HEK293 (cell line): ENCODE measurements around the gene AKAP4.

Experiments used
- CTCF ChIA-PET: fragments of 350-600 bp; formaldehyde crosslinking; extraction: SDS; loops from one replicate; lab custom pipeline; 2021; ENCODE audit warnings: antibody characterized with exemption; lab: Yijun Ruan, JAX
- POLR2A ChIA-PET: fragments of 300-600 bp; formaldehyde crosslinking; extraction: SDS; loops from one replicate; lab custom pipeline; 2020; ENCODE audit warnings: antibody characterized with exemption, inconsistent platforms; lab: Yijun Ruan, JAX
- H3K27ac ChIP-seq: fragments of 200-500 bp; sonication (Bioruptor generic); 2 replicates; pipeline ENCODE4 v1.5.1; 2014; ENCODE audit warnings: low read depth, low read length, control low read depth, inconsistent platforms; ENCODE audit errors: extremely low read depth
- H3K36me3 ChIP-seq, 2 experiments: fragments of 200-500 bp in 1 of 2; sonication (Bioruptor generic) in 1 of 2; 1 replicate in 1 of 2; 2 replicates in 1 of 2; pipeline ENCODE4 v1.5.1; 2014 to 2017; ENCODE audit warnings: inconsistent platforms in 2 of 2, low read length in 2 of 2; ENCODE audit not compliant: control insufficient read depth in 2 of 2, insufficient read depth in 1 of 2
- H3K4me1 ChIP-seq: fragments of 200-500 bp; sonication (Bioruptor generic); 2 replicates; pipeline ENCODE4 v1.5.1; 2014; ENCODE audit warnings: mild to moderate bottlenecking, low read length, inconsistent platforms; ENCODE audit not compliant: control insufficient read depth, insufficient read depth
- H3K4me3 ChIP-seq: 2 replicates; pipeline ENCODE4 v1.5.1; 2011; ENCODE audit warnings: low read depth, mild to moderate bottlenecking, control low read depth, low read length, moderate library complexity
- H3K9me3 ChIP-seq: fragments of 200-500 bp; sonication (Bioruptor generic); 2 replicates; pipeline ENCODE4 v1.5.1; 2014; ENCODE audit warnings: low read depth, low read length, inconsistent platforms; ENCODE audit not compliant: control insufficient read depth, insufficient read depth
- KLF1 ChIP-seq: fragments of 450-650 bp; formaldehyde crosslinking; IDR thresholded peaks from 2 replicates; pipeline ENCODE4 v1.5.1; 2016; ENCODE audit warnings: missing biosample characterization, missing genetic modification characterization
- PRDM10 ChIP-seq: fragments of 450-650 bp; formaldehyde crosslinking; IDR thresholded peaks from 2 replicates; pipeline ENCODE4 v1.5.1; 2016; ENCODE audit warnings: missing biosample characterization, missing genetic modification characterization
- SALL2 ChIP-seq: fragments of 450-650 bp; formaldehyde crosslinking; IDR thresholded peaks from 2 replicates; pipeline ENCODE4 v1.5.0; 2017; ENCODE audit warnings: missing biosample characterization, mild to moderate bottlenecking, missing genetic modification characterization, borderline replicate concordance
- TCF7L2 ChIP-seq: IDR thresholded peaks from 2 replicates; pipeline ENCODE4 v1.6.1; 2011; ENCODE audit warnings: low read depth, mild to moderate bottlenecking, inconsistent platforms, low read length, moderate library complexity, borderline replicate concordance
- ZBTB17 ChIP-seq: fragments of 450-650 bp; formaldehyde crosslinking; IDR thresholded peaks from 2 replicates; pipeline ENCODE4 v1.5.1; 2016; ENCODE audit warnings: missing biosample characterization, missing genetic modification characterization
- ZNF148 ChIP-seq: fragments of 450-650 bp; formaldehyde crosslinking; IDR thresholded peaks from 2 replicates; pipeline ENCODE4 v1.5.0; 2017; ENCODE audit warnings: missing biosample characterization, missing genetic modification characterization, borderline replicate concordance
- ZNF214 ChIP-seq: fragments of 450-650 bp; formaldehyde crosslinking; IDR thresholded peaks from 2 replicates; pipeline ENCODE4 v1.5.1; 2017; ENCODE audit warnings: missing biosample characterization, mild to moderate bottlenecking, missing genetic modification characterization, borderline replicate concordance
- ZNF449 ChIP-seq: fragments of 450-650 bp; formaldehyde crosslinking; IDR thresholded peaks from 2 replicates; pipeline ENCODE4 v1.5.1; 2017; ENCODE audit warnings: missing biosample characterization, mild to moderate bottlenecking, missing genetic modification characterization, moderate library complexity
- ZNF48 ChIP-seq: fragments of 450-650 bp; formaldehyde crosslinking; IDR thresholded peaks from 2 replicates; pipeline ENCODE4 v1.5.1; 2016; ENCODE audit warnings: missing biosample characterization, missing genetic modification characterization
- ZNF629 ChIP-seq: fragments of 450-650 bp; formaldehyde crosslinking; IDR thresholded peaks from 2 replicates; pipeline ENCODE4 v1.5.1; 2017; ENCODE audit warnings: missing biosample characterization, missing genetic modification characterization
- ZNF658 ChIP-seq: fragments of 450-650 bp; formaldehyde crosslinking; IDR thresholded peaks from 2 replicates; pipeline ENCODE4; 2016; ENCODE audit warnings: missing biosample characterization, missing genetic modification characterization
- TF ChIP-seq, protein P1 (sequence below): fragments of 450-650 bp; formaldehyde crosslinking; IDR thresholded peaks from 2 replicates; pipeline ENCODE4 v1.5.1; 2016; ENCODE audit warnings: missing biosample characterization, missing genetic modification characterization
- TF ChIP-seq, protein P2 (sequence below): fragments of 450-650 bp; formaldehyde crosslinking; IDR thresholded peaks from 2 replicates; pipeline ENCODE4 v1.5.1; 2016; ENCODE audit warnings: missing biosample characterization, missing genetic modification characterization
- TF ChIP-seq, protein P3 (sequence below): fragments of 450-650 bp; formaldehyde crosslinking; IDR thresholded peaks from 2 replicates; pipeline ENCODE4 v1.5.1; 2016; ENCODE audit warnings: missing biosample characterization, missing genetic modification characterization
- TF ChIP-seq, protein P4 (sequence below): fragments of 450-650 bp; formaldehyde crosslinking; optimal IDR thresholded peaks from 2 replicates; pipeline ENCODE3; 2016; ENCODE audit warnings: missing biosample characterization, mild to moderate bottlenecking, missing genetic modification characterization
- TF ChIP-seq, protein P5 (sequence below): fragments of 450-650 bp; formaldehyde crosslinking; IDR thresholded peaks from 2 replicates; pipeline ENCODE4 v1.5.1; 2016; ENCODE audit warnings: missing biosample characterization, missing genetic modification characterization

The AKAP4 gene

DNA sequence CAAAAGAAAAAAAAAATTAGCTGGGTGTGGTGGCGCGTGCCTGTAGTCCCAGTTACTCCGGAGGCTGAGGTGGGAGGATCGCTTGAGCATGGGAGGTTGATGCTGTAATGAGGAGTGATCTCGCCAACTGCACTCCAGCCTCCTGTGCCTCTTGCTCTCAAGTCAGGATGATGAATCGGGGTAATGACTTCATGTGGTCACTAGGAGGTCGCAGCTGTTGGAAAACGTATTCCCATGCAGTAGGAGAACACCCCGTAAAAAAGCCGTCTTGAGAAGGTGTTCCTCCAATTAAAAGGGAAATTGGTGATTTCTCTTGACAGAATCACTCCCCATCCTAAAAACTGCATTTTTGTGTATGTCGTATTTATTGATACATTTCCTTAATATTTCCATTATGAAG, 5.9 kb upstream of the AKAP4 start:
- H3K36me3 ChIP-seq, result no peaks in the 10 kb centered on the region
- no peak overlapping the region for H3K27ac ChIP-seq
- H3K9me3 ChIP-seq, result no peaks in the 10 kb centered on the region
- POLR2A ChIA-PET, result no interaction called here
- no peak overlapping the region for H3K4me3 ChIP-seq
- TF ChIP-seq SALL2 (tag by site-specific recombination), result no peak
- TF ChIP-seq ZNF214 (tag by site-specific recombination), result no peak
- no peak for TF ChIP-seq ZNF148 (tag by site-specific recombination)
- TF ChIP-seq ZNF48 (tag by site-specific recombination), result no peak
- CTCF ChIA-PET, result interaction anchor here (0.7 to 4.5 kb wide), 3 partner anchors 107 to 291 kb away, joined by 3 to 36 read pairs (median 3); no protein-coding TSS in a partner anchor
- H3K4me1 ChIP-seq, result no peaks in the 10 kb centered on the region

GRCh38 chrX:50204364-50204899, 3.6 kb upstream of the AKAP4 start, which contains the start of gene CCNB3:
Gene CCNB3 (plus strand): TSS chrX:50204765. CDS start chrX:50285164, 80,399 bp downstream.
- Histone ChIP-seq H3K27ac (no peak within 1 kb of the TSS), H3K9me3 (no peaks in the 10 kb centered on the region), H3K4me1 (no peaks in the 10 kb centered on the region), H3K36me3 (no peaks in the 10 kb centered on the region), H3K4me3 (peak within 1 kb of the TSS; percentile 25)
- ChIA-PET CTCF (interaction anchor here (0.6 to 4.5 kb wide), 18 partner anchors 10 to 1432 kb away, joined by 3 to 36 read pairs (median 4); no protein-coding TSS in a partner anchor), POLR2A (interaction anchor here (0.7 to 1.0 kb wide), 3 partner anchors 20 to 1573 kb away, joined by 3 to 5 read pairs (median 3); no protein-coding TSS in a partner anchor)
- TF ChIP-seq, protein P1, sequence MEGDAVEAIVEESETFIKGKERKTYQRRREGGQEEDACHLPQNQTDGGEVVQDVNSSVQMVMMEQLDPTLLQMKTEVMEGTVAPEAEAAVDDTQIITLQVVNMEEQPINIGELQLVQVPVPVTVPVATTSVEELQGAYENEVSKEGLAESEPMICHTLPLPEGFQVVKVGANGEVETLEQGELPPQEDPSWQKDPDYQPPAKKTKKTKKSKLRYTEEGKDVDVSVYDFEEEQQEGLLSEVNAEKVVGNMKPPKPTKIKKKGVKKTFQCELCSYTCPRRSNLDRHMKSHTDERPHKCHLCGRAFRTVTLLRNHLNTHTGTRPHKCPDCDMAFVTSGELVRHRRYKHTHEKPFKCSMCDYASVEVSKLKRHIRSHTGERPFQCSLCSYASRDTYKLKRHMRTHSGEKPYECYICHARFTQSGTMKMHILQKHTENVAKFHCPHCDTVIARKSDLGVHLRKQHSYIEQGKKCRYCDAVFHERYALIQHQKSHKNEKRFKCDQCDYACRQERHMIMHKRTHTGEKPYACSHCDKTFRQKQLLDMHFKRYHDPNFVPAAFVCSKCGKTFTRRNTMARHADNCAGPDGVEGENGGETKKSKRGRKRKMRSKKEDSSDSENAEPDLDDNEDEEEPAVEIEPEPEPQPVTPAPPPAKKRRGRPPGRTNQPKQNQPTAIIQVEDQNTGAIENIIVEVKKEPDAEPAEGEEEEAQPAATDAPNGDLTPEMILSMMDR (tag by site-specific recombination), result peak; percentile 43; the same call in 1 of the 2 replicates
- TF ChIP-seq ZNF658, result no peak
- TF ChIP-seq, protein P2, sequence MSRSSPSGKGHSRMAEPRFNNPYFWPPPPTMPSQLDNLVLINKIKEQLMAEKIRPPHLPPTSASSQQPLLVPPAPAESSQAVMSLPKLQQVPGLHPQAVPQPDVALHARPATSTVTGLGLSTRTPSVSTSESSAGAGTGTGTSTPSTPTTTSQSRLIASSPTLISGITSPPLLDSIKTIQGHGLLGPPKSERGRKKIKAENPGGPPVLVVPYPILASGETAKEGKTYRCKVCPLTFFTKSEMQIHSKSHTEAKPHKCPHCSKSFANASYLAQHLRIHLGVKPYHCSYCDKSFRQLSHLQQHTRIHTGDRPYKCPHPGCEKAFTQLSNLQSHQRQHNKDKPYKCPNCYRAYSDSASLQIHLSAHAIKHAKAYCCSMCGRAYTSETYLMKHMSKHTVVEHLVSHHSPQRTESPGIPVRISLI (tag by site-specific recombination), result peak; percentile 89
- no peak for TF ChIP-seq KLF1 (tag by site-specific recombination)
- TF ChIP-seq, protein P3, sequence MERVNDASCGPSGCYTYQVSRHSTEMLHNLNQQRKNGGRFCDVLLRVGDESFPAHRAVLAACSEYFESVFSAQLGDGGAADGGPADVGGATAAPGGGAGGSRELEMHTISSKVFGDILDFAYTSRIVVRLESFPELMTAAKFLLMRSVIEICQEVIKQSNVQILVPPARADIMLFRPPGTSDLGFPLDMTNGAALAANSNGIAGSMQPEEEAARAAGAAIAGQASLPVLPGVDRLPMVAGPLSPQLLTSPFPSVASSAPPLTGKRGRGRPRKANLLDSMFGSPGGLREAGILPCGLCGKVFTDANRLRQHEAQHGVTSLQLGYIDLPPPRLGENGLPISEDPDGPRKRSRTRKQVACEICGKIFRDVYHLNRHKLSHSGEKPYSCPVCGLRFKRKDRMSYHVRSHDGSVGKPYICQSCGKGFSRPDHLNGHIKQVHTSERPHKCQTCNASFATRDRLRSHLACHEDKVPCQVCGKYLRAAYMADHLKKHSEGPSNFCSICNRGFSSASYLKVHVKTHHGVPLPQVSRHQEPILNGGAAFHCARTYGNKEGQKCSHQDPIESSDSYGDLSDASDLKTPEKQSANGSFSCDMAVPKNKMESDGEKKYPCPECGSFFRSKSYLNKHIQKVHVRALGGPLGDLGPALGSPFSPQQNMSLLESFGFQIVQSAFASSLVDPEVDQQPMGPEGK (tag by site-specific recombination), result no peak
- peak; percentile 27; the same call in 1 of the 2 replicates for TF ChIP-seq ZNF629 (tag by site-specific recombination)
- TF ChIP-seq TCF7L2, result 0 out of 2 replicates have a peak, but pooled peaks have one; percentile 24
- TF ChIP-seq, protein P4, sequence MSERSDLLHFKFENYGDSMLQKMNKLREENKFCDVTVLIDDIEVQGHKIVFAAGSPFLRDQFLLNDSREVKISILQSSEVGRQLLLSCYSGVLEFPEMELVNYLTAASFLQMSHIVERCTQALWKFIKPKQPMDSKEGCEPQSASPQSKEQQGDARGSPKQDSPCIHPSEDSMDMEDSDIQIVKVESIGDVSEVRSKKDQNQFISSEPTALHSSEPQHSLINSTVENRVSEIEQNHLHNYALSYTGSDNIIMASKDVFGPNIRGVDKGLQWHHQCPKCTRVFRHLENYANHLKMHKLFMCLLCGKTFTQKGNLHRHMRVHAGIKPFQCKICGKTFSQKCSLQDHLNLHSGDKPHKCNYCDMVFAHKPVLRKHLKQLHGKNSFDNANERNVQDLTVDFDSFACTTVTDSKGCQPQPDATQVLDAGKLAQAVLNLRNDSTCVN (tag by site-specific recombination), result peak; percentile 55
- peak; percentile 33; the same call in 1 of the 2 replicates for TF ChIP-seq ZBTB17 (tag by site-specific recombination)
- TF ChIP-seq, protein P5, sequence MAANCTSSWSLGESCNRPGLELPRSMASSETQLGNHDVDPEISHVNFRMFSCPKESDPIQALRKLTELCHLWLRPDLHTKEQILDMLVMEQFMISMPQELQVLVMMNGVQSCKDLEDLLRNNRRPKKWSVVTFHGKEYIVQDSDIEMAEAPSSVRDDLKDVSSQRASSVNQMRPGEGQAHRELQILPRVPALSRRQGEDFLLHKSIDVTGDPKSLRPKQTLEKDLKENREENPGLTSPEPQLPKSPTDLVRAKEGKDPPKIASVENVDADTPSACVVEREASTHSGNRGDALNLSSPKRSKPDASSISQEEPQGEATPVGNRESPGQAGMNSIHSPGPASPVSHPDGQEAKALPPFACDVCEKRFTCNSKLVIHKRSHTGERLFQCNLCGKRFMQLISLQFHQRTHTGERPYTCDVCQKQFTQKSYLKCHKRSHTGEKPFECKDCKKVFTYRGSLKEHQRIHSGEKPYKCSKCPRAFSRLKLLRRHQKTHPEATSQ (tag by site-specific recombination), result no peak
- peak; percentile 97 for TF ChIP-seq ZNF449 (tag by site-specific recombination)
- peak; percentile 97 for TF ChIP-seq PRDM10 (tag by site-specific recombination)
